Measurements from ENCODE around the gene PLA2G15.

PLA2G15 gene

DNA sequence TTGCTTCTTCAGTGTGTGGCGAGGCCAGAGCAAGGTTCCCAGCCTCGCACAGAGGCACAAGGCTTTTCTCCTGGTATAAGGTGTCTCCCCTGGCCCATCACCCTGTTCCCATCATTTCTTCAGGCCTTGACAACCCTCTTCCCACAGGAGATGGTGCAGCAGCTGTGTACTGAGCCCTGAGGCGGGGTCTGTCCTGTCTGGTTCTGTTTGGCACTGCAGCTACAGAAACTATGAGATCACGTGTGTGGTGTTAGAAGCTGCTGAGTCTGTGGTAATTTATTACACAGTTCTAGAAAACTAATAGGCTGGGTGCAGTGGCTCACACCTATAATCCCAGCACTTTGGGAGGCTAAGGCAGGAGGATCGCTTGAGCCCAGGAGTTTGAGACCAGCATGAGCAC lies 7.2 kb downstream of the PLA2G15 start:
- DNase-seq (ENCODE audit: low spot score), result no peak

DNA sequence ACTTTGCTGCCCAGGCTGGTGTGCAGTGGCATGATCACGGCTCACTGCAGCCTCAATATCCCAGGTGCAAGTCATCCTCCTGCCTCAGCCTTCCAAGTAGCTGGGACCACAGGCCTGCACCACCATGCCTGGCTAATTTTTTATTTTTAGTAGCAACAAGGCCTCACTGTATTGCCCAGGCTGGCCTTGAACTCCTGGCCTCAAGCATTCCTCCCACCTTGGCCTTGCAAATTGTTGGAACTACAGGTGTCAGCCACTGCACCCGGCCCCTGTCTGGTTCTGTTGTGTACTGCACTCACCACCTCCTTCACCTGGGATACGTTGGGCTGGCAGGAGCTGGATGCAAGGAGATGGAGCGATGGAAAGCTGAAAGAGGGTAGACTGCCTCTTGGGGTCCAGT lies 8.5 kb downstream of the PLA2G15 start:
- no peak for DNase-seq (ENCODE audit: low spot score)

DNA sequence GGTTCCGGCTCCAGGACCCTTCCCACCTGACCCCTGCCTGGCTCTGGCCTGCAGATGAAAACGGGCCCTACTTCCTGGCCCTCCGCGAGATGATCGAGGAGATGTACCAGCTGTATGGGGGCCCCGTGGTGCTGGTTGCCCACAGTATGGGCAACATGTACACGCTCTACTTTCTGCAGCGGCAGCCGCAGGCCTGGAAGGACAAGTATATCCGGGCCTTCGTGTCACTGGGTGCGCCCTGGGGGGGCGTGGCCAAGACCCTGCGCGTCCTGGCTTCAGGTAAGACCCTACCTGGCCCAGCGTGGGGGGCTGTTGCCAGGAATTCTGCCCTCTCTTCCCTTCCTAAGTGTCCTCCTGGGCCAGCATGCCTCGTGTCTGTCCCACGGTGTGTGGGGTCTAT lies 10.5 kb downstream of the PLA2G15 start:
- DNase-seq (ENCODE audit: low spot score), result no peak

DNA sequence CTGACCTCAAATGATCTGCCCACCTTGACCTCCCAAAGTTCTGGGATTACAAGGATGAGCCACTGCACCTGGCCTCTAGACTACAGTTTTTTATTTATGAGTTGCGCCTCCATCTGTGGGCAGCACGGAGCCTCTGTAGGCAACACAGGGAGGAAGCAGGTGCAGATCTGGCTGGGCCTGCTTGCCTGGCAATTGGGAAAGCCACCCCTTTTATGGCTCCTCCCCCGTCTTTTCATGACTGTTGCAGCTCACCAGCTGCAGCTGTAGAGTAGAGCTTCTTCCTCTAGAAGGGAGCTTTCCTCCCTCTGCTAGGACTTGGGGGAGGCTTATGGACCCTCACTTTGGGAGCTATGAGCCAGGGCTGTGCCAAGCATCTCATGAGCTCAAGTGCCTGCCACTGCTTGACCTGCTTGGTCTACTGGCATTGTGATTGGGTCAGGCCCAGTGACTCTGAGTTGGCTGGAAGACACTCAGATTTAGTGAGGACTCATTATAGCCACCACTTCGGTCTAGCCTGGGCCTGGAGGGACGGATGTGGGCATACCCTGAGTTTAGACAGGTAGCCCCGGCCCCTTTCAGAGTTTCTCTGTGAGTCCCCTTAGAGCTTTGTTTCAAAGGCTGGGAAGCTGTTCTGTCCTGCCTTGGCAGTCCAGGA lies 12.2 kb downstream of the PLA2G15 start:
- no peak for DNase-seq (ENCODE audit: low spot score)

DNA sequence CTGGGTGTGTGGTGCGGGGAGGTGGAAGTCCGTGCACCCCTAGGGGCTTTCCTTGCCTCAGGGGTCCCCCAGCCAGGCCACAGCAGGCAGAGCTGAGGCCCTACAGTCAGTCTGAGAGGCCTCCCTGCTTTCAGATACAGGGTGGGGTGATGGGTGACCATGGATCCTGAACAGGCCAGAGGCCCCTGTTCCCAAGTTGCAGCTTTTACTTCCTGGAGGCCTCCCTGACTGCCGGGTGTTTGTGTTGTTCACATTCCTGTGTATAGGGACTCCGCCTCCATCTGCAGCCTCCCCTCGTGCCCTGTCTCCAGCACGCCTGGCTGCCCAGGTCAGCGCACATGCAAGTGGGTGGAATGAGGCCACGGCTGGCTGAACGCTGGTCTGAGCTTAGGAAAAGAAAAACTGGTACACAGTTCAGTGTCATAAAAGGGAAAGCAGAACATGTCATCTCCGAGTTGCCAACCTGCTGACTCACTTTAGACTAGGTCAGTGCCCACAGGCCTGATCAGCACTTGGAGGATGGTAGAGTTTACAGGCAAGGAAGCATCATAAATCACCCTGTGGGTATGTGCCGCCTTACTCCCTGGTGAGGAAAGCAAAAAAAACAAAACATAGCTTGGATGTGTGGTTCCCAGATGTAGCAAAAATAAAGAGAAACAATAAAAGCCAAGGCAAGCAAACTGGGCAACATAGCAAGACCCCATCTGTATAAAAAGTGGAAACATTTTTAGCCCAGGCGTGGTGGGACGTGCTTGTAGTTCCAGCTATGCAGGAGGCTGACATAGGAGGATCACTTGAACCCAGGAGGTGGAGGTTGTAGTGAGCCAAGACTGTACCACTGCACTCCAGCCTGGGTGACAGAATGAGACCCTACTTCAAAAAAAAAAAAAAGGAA lies 13.0 kb downstream of the PLA2G15 start:
- no peak for DNase-seq (ENCODE audit: low spot score)

DNA sequence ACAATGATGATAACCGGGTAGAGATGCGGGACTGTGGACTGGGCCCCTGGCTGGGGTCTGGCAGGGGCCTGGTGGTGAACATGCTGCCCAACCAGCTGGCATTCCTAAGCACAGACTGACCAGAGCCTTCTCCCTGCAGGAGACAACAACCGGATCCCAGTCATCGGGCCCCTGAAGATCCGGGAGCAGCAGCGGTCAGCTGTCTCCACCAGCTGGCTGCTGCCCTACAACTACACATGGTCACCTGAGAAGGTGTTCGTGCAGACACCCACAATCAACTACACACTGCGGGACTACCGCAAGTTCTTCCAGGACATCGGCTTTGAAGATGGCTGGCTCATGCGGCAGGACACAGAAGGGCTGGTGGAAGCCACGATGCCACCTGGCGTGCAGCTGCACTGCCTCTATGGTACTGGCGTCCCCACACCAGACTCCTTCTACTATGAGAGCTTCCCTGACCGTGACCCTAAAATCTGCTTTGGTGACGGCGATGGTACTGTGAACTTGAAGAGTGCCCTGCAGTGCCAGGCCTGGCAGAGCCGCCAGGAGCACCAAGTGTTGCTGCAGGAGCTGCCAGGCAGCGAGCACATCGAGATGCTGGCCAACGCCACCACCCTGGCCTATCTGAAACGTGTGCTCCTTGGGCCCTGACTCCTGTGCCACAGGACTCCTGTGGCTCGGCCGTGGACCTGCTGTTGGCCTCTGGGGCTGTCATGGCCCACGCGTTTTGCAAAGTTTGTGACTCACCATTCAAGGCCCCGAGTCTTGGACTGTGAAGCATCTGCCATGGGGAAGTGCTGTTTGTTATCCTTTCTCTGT lies 14.0 kb downstream of the PLA2G15 start:
- no peak for DNase-seq (ENCODE audit: low spot score)

DNA sequence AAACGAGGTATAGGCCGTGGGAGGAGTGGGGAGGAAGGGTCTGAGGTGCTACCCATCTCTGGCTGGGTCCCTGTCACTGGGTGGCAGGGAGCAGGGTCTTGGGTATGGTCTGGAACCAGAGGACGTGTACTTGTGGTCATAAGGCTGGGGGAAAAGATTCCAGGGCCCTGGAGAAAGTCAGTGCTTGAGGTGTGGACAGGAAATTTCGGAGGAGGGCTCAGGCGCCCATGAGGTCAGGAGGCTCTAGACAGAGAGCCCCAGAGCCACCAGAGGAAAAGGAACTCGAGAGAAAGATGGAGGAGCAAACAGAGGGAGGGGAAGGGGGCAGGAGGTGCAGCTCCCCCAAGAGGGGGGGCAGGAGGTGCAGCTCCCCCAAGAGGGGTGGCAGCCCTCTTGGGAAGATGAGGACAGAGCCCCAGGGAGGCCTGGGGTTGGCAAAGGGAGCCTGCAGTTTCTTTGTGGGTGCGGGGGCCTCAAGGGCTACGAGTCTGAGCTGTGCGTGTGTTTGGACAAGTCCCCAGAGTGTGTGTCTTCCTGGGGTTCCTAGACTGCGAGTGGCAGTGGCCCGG lies 18.5 kb downstream of the PLA2G15 start:
- DNase-seq (ENCODE audit: low spot score), result no peak

DNA sequence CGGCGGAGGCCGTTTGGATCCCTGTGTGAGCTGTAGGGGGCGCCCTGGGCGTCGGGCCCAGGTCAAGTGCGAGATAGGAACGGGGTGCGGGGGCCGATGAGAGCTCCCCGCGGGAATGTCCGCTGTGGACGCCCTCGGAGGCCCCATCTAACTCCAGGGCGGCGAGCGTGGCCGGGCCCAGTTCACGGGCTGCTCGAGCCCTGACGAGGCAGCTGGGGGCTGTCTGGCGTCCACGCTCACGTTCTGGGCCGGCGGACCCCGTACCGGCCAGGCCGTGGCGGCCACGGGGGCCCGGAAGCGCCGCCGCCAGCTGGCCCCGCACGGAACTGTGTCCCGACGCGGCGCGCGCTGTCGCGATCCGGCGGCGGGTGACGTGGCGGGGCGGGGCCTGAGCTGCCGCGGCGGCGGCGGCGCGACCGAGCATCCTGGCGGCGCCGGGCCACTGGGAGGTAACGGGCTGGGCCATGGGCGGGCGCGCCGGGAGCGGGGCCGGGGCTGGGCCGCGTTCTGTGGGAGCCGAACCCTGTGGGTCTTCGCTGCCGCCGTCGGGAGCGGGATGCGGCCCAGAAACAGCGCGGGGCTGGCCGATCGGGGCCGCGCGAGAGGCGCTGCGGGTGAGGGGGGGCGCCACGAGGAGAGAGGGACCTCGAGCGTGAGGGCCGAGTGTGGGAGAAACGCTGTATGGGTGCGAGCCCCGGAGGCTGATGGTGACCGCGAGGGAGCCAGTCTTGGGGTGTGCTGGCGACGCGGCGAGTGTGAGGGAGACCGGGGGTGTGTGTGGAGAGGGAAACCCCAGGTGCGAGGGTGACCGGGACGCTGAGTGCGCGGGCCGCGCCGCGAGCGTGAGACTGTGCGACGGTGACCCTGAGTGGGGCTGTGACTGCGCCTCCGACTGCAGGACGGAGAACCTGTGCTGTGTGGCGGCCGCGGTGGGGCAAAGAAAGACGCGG lies 19.2 kb downstream of the PLA2G15 start, which contains the start of gene SLC7A6:
SLC7A6 (plus strand) TSS at position 399 of the 950 bp plus-strand sequence. CDS start 10,201 bp downstream, outside the sequence.
- peak; percentile 83 for DNase-seq (ENCODE audit: low spot score)

DNA sequence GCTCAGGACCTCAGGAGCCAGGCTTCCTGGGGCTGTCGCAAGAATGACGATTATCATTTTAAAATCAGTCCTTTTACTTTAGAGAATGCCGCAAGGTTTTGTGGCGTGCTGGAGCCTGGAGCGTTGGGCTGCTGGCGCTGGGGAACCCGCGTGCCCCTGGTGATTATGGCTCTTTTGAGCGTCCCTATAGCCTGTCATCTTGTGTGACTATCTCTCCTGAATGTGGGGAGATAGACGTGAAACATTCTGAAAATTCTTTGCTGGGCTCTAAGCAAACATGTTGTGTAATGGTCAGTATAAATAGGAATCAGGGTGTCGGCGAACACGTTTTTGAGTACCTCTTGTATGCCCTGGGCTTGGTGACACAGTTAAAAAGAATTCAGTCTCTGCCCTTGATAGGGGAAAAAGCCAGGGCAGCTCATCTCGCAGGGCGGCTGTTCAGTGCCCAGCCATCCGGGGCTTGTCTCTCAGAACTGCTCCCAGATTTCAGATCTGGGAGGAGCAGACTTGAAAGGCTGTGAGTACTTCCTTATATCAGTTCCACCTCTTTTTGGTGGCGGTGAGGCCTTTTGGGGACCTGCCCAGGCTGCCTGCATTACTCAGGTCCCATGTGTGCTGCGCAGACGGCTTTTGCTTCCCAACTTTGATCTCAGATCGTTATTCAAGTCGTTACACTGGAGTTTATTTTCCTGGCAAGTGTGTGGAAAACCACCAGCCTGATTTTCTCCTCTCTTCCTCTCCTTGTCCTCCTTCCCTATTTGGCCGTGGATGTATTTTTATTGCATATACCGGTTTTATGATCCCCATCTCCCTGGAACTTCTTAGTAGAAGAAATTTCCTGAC lies 20.1 kb downstream of the PLA2G15 start:
- DNase-seq (ENCODE audit: low spot score), result no peak

DNA sequence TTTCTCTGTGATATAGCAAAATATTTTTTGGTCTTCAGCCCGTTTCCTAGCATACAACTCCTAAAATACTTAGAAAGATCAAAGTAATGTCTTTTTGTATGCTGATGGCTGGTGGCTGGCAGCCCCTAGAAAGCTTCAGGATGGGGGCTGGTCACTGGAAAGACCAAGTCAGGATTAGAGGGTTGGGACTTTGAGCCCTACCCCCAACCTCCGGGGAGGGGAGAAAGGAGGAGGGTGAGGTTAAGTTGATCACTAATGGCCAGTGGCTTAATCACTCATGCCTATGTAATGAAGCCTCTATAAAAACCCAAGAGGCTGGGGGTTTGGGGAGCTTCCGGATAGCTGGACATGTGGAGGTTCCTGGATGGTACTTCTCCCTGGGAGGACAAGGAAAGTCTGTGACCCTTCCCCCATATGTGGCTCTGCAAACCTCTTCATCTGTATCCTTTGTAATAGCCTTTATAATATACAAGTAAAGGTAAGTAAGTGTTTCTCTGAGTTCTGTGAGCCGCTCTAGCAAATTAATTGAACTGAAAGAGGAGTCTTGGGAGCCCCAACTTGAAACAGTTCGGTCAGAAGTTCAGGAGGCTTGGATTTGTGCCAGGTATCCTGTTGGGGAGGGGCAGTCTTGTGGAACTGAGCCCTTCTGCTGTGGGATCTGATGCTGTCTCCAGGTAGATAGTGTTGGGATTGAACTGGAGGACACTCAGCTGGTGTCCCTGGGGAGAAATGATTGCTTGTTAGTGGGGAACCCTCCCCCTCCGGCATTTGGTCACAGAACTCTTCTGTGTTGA lies 22.6 kb downstream of the PLA2G15 start:
- no peak for DNase-seq (ENCODE audit: low spot score)

DNA sequence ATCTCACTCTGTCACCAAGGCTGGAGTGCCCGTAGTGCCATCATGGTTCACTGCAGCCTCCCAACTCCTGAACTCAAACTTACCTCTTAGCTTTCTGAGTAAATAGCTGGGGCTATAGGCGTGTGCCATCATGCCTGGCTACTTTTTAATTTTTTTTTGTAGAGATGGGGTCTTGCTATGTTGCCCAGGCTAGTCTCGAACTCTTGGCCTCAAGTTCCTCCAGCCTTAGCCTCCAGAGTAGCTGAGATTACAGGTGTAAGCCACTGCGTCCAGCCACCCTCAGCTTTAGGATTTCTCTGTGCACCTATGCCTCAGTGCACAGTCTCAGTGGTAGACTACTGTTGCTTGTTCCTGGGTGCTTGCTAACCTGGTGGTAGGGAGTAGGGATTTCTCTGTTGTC lies 24.6 kb downstream of the PLA2G15 start:
- no peak for DNase-seq (ENCODE audit: low spot score)

DNA sequence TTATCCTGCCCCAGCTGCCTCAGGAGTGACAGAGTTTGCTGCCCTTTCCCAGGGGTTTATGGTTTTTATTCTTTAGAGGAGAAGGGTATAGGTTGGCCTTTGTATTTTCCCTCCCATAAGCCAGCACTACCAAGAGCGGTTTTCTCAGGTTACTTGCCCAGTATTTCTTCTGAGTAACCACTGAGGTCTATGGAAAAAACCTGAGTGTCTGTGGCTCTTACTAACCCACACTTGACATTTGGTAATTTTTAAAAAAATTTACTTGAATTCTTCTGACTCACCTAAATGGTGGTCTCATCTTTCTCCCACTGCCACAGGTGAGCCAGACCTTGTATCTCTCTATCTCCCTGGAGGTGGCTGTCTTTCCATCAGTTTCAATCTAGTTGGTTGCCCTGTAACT lies 25.2 kb downstream of the PLA2G15 start:
- DNase-seq (ENCODE audit: low spot score), result no peak

DNA sequence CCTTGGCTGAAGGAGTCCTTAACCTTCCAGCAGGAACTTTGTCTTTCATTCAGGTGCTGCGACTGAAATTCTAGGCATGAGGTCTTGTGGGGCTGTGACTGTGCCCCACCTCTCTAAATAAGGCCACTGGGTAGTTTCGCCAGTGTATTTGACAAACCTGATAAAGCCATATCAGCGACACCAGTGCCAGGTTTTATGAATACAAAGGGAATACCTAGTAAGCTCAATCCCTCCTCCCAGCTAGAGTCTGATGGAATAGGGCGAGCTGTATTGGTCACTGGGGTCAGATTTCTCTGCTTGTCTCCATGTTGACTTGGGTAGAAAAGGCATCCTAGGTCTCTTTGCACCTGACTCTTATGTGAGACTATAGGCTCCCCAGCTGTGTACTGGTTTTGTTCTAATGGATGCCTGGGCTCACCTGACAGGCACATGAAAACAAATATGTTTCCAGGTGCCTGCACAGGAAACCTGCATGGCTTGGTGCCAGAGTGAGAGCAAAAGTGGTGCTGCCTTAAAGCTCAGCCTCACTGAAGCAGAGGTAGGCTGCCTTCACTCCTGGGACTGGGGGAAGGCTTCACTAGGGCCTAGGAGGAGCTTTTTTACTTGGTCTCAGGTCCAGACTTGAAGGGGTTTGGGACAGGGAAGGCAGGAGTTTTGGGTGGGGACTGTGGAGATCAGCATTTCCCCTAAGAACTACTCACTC lies 27.5 kb downstream of the PLA2G15 start:
- no peak for DNase-seq (ENCODE audit: low spot score)

DNA sequence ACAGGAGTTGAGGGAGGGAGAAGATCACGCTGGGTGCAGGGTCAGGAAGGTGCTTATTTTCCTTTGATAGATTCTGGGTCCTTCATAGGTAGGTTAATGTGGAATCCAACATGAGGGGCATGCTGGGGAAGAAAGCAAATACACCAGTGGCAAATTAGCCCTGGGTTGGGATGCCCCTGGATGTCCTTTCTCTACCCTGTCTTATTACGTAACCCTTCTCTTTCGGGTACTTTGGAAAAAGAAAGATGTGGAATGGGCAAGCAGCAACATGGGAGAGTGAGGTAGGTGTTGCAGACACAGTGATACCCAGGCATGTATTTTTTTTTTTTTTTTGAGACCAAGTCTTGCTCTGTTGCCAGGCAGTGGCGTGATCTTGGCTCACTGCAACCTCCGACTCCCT lies 28.3 kb downstream of the PLA2G15 start:
- DNase-seq (ENCODE audit: low spot score), result no peak

DNA sequence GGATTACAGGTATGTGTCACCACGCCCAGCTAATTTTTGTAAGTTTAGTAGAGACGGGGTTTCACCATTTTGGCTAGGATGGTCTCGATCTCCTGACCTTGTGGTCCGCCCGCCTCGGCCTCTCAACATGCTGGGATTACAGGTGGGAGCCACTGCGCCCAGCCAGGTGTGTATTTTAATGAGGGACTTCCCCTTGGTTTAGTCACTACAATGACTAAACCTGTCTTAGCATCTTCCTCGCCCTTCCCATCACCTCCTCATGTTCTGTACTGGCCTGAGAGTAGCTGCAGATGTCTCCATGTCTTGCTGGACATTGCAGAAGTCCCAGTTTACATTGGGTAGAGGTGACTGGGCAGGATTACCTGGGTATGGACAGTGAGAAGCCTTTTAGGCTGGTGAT lies 28.7 kb downstream of the PLA2G15 start:
- DNase-seq (ENCODE audit: low spot score), result no peak

DNA sequence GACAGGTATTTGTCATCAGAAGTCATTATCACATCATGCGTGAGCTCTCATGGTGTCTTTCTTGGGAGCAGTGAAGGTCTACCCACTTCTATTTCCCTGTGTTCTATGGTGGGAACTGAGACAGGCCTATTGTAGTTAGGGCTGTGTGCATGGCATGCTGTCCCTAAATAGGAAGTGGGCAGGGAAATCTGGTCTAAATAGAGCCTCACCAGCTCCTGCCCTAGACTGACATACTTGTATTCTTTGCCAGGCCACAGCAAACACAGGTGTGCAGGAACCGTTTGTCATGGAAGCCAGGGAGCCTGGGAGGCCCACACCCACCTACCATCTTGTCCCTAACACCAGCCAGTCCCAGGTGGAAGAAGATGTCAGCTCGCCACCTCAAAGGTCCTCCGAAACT lies 29.3 kb downstream of the PLA2G15 start:
- no peak for DNase-seq (ENCODE audit: low spot score)

DNA sequence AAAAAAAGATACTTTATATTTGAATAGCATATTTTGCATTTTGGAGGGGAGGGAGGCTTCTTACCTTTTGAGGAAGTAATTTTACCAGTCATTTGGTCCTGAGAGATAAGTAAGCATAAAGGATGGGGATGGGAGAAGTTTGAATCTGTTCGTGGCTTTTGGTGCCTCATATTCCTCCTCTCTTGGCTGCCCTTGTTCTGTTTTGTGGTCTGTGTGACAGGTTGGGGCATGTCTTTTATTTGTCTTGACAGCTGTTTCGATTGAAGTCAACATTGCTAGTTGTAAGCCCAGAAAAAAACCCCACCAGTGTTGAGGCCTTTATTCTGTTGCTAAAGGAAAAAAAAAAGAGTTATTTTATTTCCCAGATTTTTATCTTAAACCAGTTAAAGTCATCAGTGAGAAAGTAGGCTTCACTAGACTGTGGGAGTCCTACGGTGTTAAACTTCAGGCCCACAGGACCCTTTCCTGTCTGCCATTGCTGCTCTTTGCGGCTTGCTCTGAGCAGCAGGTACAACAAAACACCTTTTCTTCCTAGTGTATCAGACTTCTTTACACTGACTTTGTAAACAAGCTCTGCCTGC lies 30.5 kb downstream of the PLA2G15 start:
- no peak for DNase-seq (ENCODE audit: low spot score)

DNA sequence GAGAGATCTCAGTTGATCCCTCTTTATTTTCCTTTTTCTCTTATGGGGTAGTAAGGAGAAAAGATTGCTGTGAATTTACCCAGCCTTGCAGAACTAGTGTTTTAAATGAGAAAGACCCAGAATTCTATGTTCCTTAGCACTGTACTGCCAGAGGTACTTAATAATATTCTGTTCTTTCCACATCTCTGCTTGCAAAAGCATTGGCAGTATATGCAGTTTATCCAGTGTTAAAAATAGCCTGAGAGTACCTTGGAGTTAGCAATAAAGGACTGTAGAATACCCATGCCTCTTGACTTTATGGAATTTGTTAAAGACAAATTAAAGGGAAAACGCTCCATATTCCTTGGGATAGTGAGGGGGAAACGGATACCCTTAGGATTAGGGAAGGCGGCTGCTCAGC lies 31.1 kb downstream of the PLA2G15 start:
- no peak for DNase-seq (ENCODE audit: low spot score)

All from ecto neural progenitor cell (in vitro differentiated cells).